HG03432 (cell line): ENCODE measurements around the gene TMEM41B.
"Not testable (repeated sequence)": the region's sequence is repeated elsewhere in the genome, so short reads cannot be mapped to it uniquely, and the experiment has no call there.

Source experiments
- ATAC-seq: cut with Tn5 transposase; IDR thresholded peaks from one replicate; pipeline ENCODE4 v1.9.1; 2021; ENCODE audit warnings: mild to moderate bottlenecking, moderate library complexity; ENCODE audit not compliant: unreplicated experiment

The TMEM41B gene

DNA sequence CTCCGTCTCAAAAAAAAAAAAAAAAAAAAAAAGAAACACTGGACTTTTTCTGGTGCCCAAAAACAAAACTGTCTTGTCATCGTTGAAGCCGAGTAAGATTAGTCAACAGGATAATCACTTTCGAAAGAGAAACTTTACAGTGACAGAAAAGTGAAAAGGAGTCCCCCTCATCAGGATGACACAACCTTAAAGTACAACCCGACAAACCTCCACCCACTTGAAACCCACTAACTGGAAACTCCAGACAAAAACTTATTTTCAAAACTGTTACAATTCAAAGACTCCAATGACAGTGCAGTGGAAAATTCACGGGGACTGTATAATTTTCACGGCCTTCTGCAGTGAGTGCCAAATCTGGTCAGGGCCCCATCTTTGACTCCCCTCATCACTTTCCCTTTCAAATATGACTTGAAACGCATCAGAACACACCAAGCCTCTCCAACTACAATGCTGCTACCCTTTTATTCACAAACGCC, 50.5 kb downstream of the TMEM41B start:
- ATAC-seq: peak; percentile 66

- ATAC-seq: not testable (repeated sequence)
Observed at GRCh38 chr11:9260838-9261146, 53.6 kb downstream of the TMEM41B start.

DNA sequence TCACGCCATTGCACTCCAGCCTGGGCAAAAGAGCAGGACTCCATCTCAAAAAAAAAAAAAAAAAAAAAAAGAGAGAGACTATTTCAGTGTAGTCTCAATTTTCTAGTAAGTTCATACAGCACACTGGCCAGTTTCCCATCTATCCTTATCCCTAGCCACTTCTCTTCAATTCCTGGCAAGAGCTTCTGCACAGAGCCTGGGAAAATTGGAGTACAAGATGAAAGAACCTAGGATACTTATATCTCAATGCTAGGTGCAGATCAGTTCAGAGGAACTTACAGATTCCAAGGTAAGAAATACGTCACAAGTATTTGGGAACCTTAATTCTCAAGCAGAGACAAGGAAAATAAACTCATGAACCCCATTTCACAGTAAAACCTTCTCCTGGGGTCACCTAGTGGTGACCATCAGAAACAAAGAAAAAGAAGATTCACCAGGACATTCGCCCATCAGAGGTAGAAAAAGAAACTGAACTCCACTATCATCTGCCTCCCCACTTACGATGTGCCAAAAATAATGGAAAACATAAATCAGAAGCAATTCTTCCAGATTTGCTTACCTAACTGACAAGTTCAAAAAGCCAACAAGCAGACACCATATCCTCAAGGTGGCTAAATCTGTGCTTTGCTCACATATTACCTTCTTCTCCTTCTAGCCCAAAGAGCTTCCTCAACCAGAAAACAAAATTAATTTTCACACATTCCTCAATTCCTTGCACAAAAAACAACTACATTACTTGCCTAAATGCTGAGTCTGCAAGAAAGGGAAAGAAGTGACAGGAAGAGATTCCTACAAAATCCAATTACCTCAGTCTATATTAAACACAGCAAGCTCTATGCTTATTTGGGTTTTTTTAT, 54.2 kb downstream of the TMEM41B start:
- ATAC-seq: no peak

DNA sequence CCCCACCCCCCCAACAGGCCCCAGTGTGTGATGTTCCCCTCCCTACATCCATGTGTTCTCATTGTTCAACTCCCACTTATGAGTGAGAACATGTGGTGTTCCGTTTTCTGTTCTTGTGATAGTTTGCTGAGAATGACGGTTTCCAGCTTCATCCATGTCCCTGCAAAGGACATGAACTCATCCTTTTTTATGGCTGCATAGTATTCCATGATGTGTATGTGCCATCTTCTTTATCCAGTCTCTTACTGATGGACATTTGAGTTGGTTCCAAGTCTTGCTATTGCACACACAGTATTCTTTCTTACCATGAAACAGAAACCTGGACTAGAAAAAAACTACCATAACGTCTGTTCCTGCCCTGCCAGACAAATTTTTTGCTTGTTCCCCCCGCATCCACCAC, 56.1 kb downstream of the TMEM41B start:
- ATAC-seq: not testable (repeated sequence)

DNA sequence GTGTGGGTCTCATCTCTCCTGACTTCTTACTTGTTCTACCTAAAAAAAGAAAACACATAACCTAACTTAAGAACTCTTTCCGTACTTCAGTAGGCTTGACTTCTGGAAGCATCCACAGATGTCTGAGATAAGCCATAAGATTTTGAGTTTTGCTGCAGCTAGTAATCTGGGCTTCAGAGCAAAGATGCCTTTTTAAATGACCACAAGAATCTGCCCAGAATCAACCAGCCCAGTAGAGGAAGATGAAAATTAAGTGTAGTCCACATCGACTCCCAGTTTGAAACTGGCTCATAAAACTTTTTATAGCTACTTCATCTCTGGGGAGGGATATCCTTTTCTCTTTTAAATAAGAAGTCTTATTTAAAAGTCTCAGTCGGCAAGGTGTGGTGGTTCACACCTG, 60.0 kb downstream of the TMEM41B start:
- ATAC-seq: no peak

DNA sequence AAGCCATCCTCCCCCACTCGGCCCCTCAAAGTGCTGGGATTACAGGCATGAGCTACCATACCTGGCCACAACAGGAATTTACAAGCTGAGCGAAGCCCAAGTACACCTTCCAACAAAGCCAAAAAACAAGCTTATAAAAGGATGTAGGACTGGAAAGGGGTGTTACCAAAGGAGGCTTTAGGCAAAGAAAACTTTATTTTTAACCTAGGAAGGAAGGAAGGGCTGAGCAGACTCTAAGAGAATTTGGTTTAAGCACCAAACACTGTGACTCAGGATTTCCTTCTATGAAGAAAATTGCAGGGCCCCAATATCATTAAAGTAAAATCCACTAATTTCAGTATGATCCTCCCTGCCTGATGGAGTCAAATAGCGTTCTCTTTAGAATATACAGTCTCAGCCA, 61.3 kb downstream of the TMEM41B start:
- ATAC-seq: no peak

DNA sequence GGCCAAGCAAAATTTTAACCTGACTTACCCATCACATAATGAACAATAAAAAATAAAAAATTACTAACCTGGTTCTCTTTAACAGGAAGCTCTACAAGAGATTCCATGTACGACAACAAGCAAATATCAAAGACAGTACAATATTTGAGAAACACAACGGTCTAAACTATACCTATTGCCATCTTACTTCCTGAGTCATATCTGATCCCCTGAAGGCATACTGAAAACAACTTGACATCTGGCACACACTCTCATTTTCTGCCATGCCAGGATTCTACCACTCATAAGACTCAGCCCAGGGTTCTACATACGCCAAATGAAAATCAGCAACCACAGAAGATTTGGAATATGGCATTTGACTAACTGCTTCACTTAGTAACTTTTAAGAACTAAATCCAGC, 63.1 kb downstream of the TMEM41B start:
- ATAC-seq: no peak

- peak; percentile 75 for ATAC-seq
Observed at GRCh38 chr11:9250139-9250582, 64.2 kb downstream of the TMEM41B start.

- no peak for ATAC-seq
Observed at GRCh38 chr11:9249252-9249651, 65.1 kb downstream of the TMEM41B start.

GRCh38 chr11:9247863-9248262, 66.5 kb downstream of the TMEM41B start:
- ATAC-seq: no peak

DNA sequence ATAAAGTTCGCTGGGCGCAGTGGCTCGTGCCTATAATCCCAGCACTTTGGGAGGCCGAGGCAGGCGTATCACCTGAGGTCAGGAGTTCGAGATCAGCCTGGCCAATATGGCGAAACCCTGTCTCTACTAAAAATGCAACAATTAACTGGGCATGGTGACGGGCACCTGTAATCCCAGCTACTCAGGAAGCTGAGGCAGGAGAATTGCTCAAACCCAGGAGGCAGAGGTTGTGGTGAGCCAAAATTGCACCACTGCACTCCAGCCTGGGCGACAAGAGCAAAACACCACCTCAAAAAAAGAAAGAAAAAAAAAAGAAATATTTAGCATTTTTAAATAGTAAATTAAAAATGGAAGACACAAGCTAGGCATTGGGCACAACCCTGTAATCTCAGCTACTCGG, 78.2 kb downstream of the TMEM41B start:
- not testable (repeated sequence) for ATAC-seq

- ATAC-seq: no peak
Observed at GRCh38 chr11:9232482-9232881, 81.9 kb downstream of the TMEM41B start.

DNA sequence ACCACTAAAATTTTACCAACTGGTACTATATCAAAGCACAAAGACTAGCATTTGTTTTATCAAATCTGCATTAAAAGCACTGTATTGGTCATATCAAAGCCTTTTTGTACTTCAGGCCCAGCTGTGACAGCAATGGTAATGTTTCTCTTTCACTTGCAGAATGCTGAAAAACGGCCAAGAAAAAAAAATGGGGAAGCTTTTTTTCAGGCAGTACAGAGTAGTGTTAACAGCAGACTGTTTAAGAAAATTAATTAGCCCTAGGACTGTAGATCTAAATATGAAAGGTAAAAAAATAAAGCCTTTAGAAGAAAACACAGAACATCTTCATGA, 82.6 kb downstream of the TMEM41B start:
- ATAC-seq: peak; percentile 61
